ENCODE data around the gene PAQR6.

- no peak for TF ChIP-seq RFX5 (IDR thresholded peaks at IDR 0.05; ENCODE audit: low read depth, low read length)
- peak; percentile 52; the same call in 1 of the 2 replicates for TF ChIP-seq POLR2A (IDR thresholded peaks at IDR 0.05; ENCODE audit: low read depth, low read length)
- TF ChIP-seq CTCF (conservative IDR thresholded peaks at IDR 0.05; ENCODE audit: low read depth, low read length) = peak; percentile 26; the same call in 1 of the 2 replicates
- TF ChIP-seq ELK1 (IDR thresholded peaks at IDR 0.05; ENCODE audit: borderline replicate concordance, low read depth, low read length) = no peak
- no peak for TF ChIP-seq CEBPB (IDR thresholded peaks at IDR 0.05; ENCODE audit: low read depth, low read length)
- peak; percentile 100 for TF ChIP-seq MXI1 (IDR thresholded peaks at IDR 0.05; ENCODE audit: borderline replicate concordance, low read depth, low read length)
- no peak for TF ChIP-seq SMC3 (IDR thresholded peaks at IDR 0.05; ENCODE audit: low read depth, low read length)
- no peak; the same call in 1 of the 2 replicates for TF ChIP-seq RAD21 (IDR thresholded peaks at IDR 0.05; ENCODE audit: low read length)
- TF ChIP-seq BHLHE40 (IDR thresholded peaks at IDR 0.05; ENCODE audit: low read depth, low read length) = peak; percentile 95
- 0 out of 2 replicates have a peak, but pooled peaks have one; percentile 43 for TF ChIP-seq FOS (IDR thresholded peaks at IDR 0.05; ENCODE audit: low read depth, low read length)
- no peak for TF ChIP-seq RCOR1 (IDR thresholded peaks at IDR 0.05; ENCODE audit: insufficient replicate concordance, low read length)
- no peak for TF ChIP-seq CHD1 (IDR thresholded peaks at IDR 0.05; ENCODE audit: low read depth, low read length)
- TF ChIP-seq MAFK (IDR thresholded peaks at IDR 0.05; ENCODE audit: low read depth, low read length) = no peak
Measured at GRCh38 chr1:156281281-156281680, 33.4 kb upstream of the PAQR6 start.
